ENCODE results near the gene SETD1A. TPM values are rescaled to one million over a fixed set of nuclear protein-coding genes. Genes with fewer than 3 reads are reported as not detected.
A peak's percentile ranks its signal among the peaks of the same experiment; 100 is the strongest.

SETD1A gene
- total RNA-seq, 1 donor from 2014 or later: 24.3 TPM

- peaks cover 7% of the 10 kb centered on the region for H3K9me3 Mint-ChIP-seq (ENCODE audit: unreplicated experiment)
- H3K4me3 Mint-ChIP-seq (ENCODE audit: unreplicated experiment): no peak overlapping the region
- no peaks in the 10 kb centered on the region for H3K36me3 Mint-ChIP-seq (ENCODE audit: unreplicated experiment)
- peaks cover 5% of the 10 kb centered on the region for H3K4me1 Mint-ChIP-seq (ENCODE audit: low read depth, unreplicated experiment)
- peaks cover 8% of the 10 kb centered on the region for H3K27me3 Mint-ChIP-seq (ENCODE audit: unreplicated experiment)
- no peak for DNase-seq
- TF ChIP-seq CTCF (IDR thresholded peaks at IDR 0.05; ENCODE audit: partially characterized antibody, unreplicated experiment): no peak
- H3K27ac Mint-ChIP-seq (ENCODE audit: unreplicated experiment): no peak overlapping the region
Observed at GRCh38 chr16:31029272-31029671, 71.7 kb downstream of the SETD1A start.

- DNase-seq: no peak
- no peak overlapping the region for H3K4me3 Mint-ChIP-seq (ENCODE audit: unreplicated experiment)
- no peak for TF ChIP-seq CTCF (IDR thresholded peaks at IDR 0.05; ENCODE audit: partially characterized antibody, unreplicated experiment)
- peaks cover 9% of the 10 kb centered on the region for H3K27me3 Mint-ChIP-seq (ENCODE audit: unreplicated experiment)
- H3K27ac Mint-ChIP-seq (ENCODE audit: unreplicated experiment): no peak overlapping the region
- H3K4me1 Mint-ChIP-seq (ENCODE audit: low read depth, unreplicated experiment): peaks cover 8% of the 10 kb centered on the region
- H3K9me3 Mint-ChIP-seq (ENCODE audit: unreplicated experiment): peaks cover 7% of the 10 kb centered on the region
- no peaks in the 10 kb centered on the region for H3K36me3 Mint-ChIP-seq (ENCODE audit: unreplicated experiment)
Observed at GRCh38 chr16:31031276-31031675, 73.7 kb downstream of the SETD1A start.

GRCh38 chr16:31032736-31033708 is 75.5 kb downstream of the SETD1A start, which contains the start of gene STX4:
Gene STX4 (plus strand): TSS chr16:31033558. CDS start chr16:31033806, 248 bp downstream.
- H3K4me3 Mint-ChIP-seq (ENCODE audit: unreplicated experiment): peak within 1 kb of the TSS; percentile 90
- no peak for TF ChIP-seq CTCF (IDR thresholded peaks at IDR 0.05; ENCODE audit: partially characterized antibody, unreplicated experiment)
- no peaks in the 10 kb centered on the region for H3K36me3 Mint-ChIP-seq (ENCODE audit: unreplicated experiment)
- peaks cover 9% of the 10 kb centered on the region for H3K27me3 Mint-ChIP-seq (ENCODE audit: unreplicated experiment)
- H3K27ac Mint-ChIP-seq (ENCODE audit: unreplicated experiment): peak within 1 kb of the TSS; percentile 97
- peaks cover 7% of the 10 kb centered on the region for H3K9me3 Mint-ChIP-seq (ENCODE audit: unreplicated experiment)
- peak; percentile 96 for DNase-seq
- peaks cover 8% of the 10 kb centered on the region for H3K4me1 Mint-ChIP-seq (ENCODE audit: low read depth, unreplicated experiment)

GRCh38 chr16:31033709-31034492 is 76.3 kb downstream of the SETD1A start:
- no peak for TF ChIP-seq CTCF (IDR thresholded peaks at IDR 0.05; ENCODE audit: partially characterized antibody, unreplicated experiment)
- DNase-seq: peak; percentile 91
- Mint-ChIP-seq H3K36me3 (ENCODE audit: unreplicated experiment) (no peaks in the 10 kb centered on the region), H3K4me1 (ENCODE audit: low read depth, unreplicated experiment) (peaks cover 8% of the 10 kb centered on the region), H3K27ac (ENCODE audit: unreplicated experiment) (peak overlapping the region; percentile 33), H3K9me3 (ENCODE audit: unreplicated experiment) (peaks cover 7% of the 10 kb centered on the region), H3K4me3 (ENCODE audit: unreplicated experiment) (peak overlapping the region; percentile 90), H3K27me3 (ENCODE audit: unreplicated experiment) (peaks cover 9% of the 10 kb centered on the region)

Other genes starting within 250 kb of the SETD1A start
- 32.6 TPM for gene PHKG2, start 209.3 kb upstream of the SETD1A start, total RNA-seq (ENCODE audit: unreplicated experiment)
- gene CFAP119, start 195.7 kb upstream of the SETD1A start, total RNA-seq (ENCODE audit: unreplicated experiment): 10.9 TPM
- gene RNF40, start 195.4 kb upstream of the SETD1A start, total RNA-seq (ENCODE audit: unreplicated experiment): 182 TPM
- gene ZNF629, start 170.5 kb upstream of the SETD1A start, total RNA-seq (ENCODE audit: unreplicated experiment): 42.5 TPM
- gene BCL7C, start 63.7 kb upstream of the SETD1A start, total RNA-seq (ENCODE audit: unreplicated experiment): 24.0 TPM
- gene CTF1, start 61.1 kb upstream of the SETD1A start, total RNA-seq (ENCODE audit: unreplicated experiment): 1.7 TPM
- gene FBXL19, start 34.2 kb upstream of the SETD1A start, total RNA-seq (ENCODE audit: unreplicated experiment): 76.8 TPM
- 5.1 TPM for gene ORAI3, start 8.7 kb upstream of the SETD1A start, total RNA-seq (ENCODE audit: unreplicated experiment)
- gene HSD3B7, start 27.5 kb downstream of the SETD1A start, total RNA-seq (ENCODE audit: unreplicated experiment): 2.0 TPM
- gene STX1B, start 52.9 kb downstream of the SETD1A start, total RNA-seq (ENCODE audit: unreplicated experiment): 51.6 TPM
- gene STX4, start 75.8 kb downstream of the SETD1A start, total RNA-seq (ENCODE audit: unreplicated experiment): 23.4 TPM
- 15.5 TPM for gene ZNF668, start 116.5 kb downstream of the SETD1A start, total RNA-seq (ENCODE audit: unreplicated experiment)
- 33.1 TPM for gene ZNF646, start 116.7 kb downstream of the SETD1A start, total RNA-seq (ENCODE audit: unreplicated experiment)
- gene PRSS53, start 131.2 kb downstream of the SETD1A start, total RNA-seq (ENCODE audit: unreplicated experiment): 20.4 TPM
- gene VKORC1, start 137.0 kb downstream of the SETD1A start, total RNA-seq (ENCODE audit: unreplicated experiment): 152 TPM
- 62.4 TPM for gene BCKDK, start 150.6 kb downstream of the SETD1A start, total RNA-seq (ENCODE audit: unreplicated experiment)
- 61.2 TPM for gene KAT8, start 159.9 kb downstream of the SETD1A start, total RNA-seq (ENCODE audit: unreplicated experiment)
- gene PRSS8, start 178.0 kb downstream of the SETD1A start, total RNA-seq (ENCODE audit: unreplicated experiment): not detected
- 0.61 TPM for gene PRSS36, start 192.3 kb downstream of the SETD1A start, total RNA-seq (ENCODE audit: unreplicated experiment)
- gene FUS, start 222.4 kb downstream of the SETD1A start, total RNA-seq (ENCODE audit: unreplicated experiment): 473 TPM
- gene PYCARD, start 245.0 kb downstream of the SETD1A start, total RNA-seq (ENCODE audit: unreplicated experiment): 0.71 TPM

Measured in glutamatergic neuron (in vitro differentiated cells).